Kidney (tissue), 14 donors: Measurements from ENCODE around the gene SCIN. TPM values are rescaled to one million over a fixed set of nuclear protein-coding genes. Genes with fewer than 3 reads are reported as not detected.

Experiments used
- DNase-seq, 5 donors: peaks; one replicate each; pipeline ENCODE4 v3.0.0-alpha.2; 2013 to 2020
- FAIRE-seq: peaks from 2 replicates; lab custom pipeline; 2012; peaks lifted over from hg19 to GRCh38; lab: Jason Lieb, UNC
- H3K27ac ChIP-seq, 2 donors: one replicate each; pipeline ENCODE4 v1.7.0; 2013; ENCODE audit warnings: low read depth in 2 of 2, low read length in 2 of 2, inconsistent platforms in 1 of 2
- H3K27me3 ChIP-seq: one replicate; pipeline ENCODE4 v1.7.1; 2013; ENCODE audit warnings: low read length, inconsistent platforms; ENCODE audit not compliant: control insufficient read depth, insufficient read depth
- H3K36me3 ChIP-seq, 3 donors: one replicate each; pipeline versions ENCODE4 v1.7.0 to v1.7.1; 2013; ENCODE audit warnings: low read length in 3 of 3, control low read depth in 1 of 3, inconsistent platforms in 1 of 3; ENCODE audit not compliant: insufficient read depth in 3 of 3, control insufficient read depth in 2 of 3
- H3K4me1 ChIP-seq, 3 donors: one replicate each; pipeline versions ENCODE4 v1.7.0 to v1.7.1; 2013; ENCODE audit warnings: low read length in 3 of 3, inconsistent platforms in 1 of 3, low read depth in 1 of 3; ENCODE audit not compliant: control insufficient read depth in 2 of 3, insufficient read depth in 2 of 3
- H3K4me3 ChIP-seq, 3 donors: one replicate each; pipeline versions ENCODE4 v1.7.0 to v1.8.1; 2013; ENCODE audit warnings: low read length in 3 of 3, control low read depth in 1 of 3, inconsistent platforms in 1 of 3
- H3K9ac ChIP-seq, 3 donors: one replicate each; pipeline versions ENCODE4 v1.7.0 to v1.7.1; 2013; ENCODE audit warnings: low read length in 3 of 3, control low read depth in 1 of 3, inconsistent platforms in 1 of 3
- H3K9me3 ChIP-seq, 3 donors: one replicate each; pipeline versions ENCODE4 v1.7.0 to v1.7.1; 2013; ENCODE audit warnings: low read length in 3 of 3, control low read depth in 1 of 3, inconsistent platforms in 1 of 3; ENCODE audit not compliant: control insufficient read depth in 2 of 3, insufficient read depth in 1 of 3
- CTCF ChIP-seq: IDR thresholded peaks from 3 replicates; pipeline ENCODE4 v1.5.1; 2012; ENCODE audit warnings: mild to moderate bottlenecking, moderate library complexity, borderline replicate concordance; ENCODE audit not compliant: insufficient read depth; ENCODE audit errors: extremely low read depth
- intact Hi-C: fragments of 100-400 bp; cut with DNase I; formaldehyde crosslinking; loops from one replicate; pipeline ENCODE4 v1.11.1; 2022
- polyA plus RNA-seq: library from polyadenylated mRNA; stranded (reverse); fragments of 350-450 nt; fragmentation: Illumina TruSeq; extraction: RNeasy Lipid Tissue Mini Kit (QIAGEN cat#74804); gene quantifications from one replicate; pipeline ENCODE4 v1.2.3, GENCODE V29; 2014; ENCODE audit warnings: low read depth, low replicate concordance; ENCODE audit not compliant: insufficient read depth
- total RNA-seq: library from RNA; stranded (reverse); fragmentation: NEBNext Ultra II Directional; extraction: Animal tissue kit (Norgen Biotek cat#: 25700); gene quantifications from one replicate; pipeline ENCODE4 v1.2.1, GENCODE V29; 2021
- donor health status: control.
- donor health status: control.
- donor health status: control.
- donor health status: control.
- donor health status: control.
- donor health status: DM: yes; HTN: yes; CAD: no.
- donor health status: Normal renal cell carcinoma (clear cell type).

SCIN gene
- total and polyA plus RNA-seq, 2 donors from 2014 or later: 62.8 to 141 TPM

- Histone ChIP-seq H3K27me3 (no peaks in the 10 kb centered on the region), H3K27ac (no peak overlapping the region), H3K9ac (no peak overlapping the region), H3K36me3 (no peaks in the 10 kb centered on the region), H3K4me3 (no peak overlapping the region), H3K4me1 (no peaks in the 10 kb centered on the region), H3K9me3 (no peaks in the 10 kb centered on the region)
- no peak for DNase-seq
- TF ChIP-seq CTCF: no peak
- intact Hi-C loops: loop anchor here (10.0 kb wide), 1 partner anchor 95 kb away; no protein-coding TSS in a partner anchor
- no peak for FAIRE-seq
Measured at GRCh38 chr7:12629816-12630512, 59.4 kb downstream of the SCIN start.

- no peaks in the 10 kb centered on the region for H3K27me3 ChIP-seq
- H3K27ac ChIP-seq: no peak overlapping the region
- peak in 3 of 5 donors; percentile 11 to 85 (median 58) for DNase-seq
- H3K9ac ChIP-seq: no peak overlapping the region
- H3K4me3 ChIP-seq: no peak overlapping the region
- no peaks in the 10 kb centered on the region for H3K36me3 ChIP-seq
- TF ChIP-seq CTCF: no peak
- intact Hi-C loops: no loop called here
- H3K9me3 ChIP-seq: no peaks in the 10 kb centered on the region
- FAIRE-seq: no peak
- no peaks in the 10 kb centered on the region for H3K4me1 ChIP-seq
Measured at GRCh38 chr7:12630513-12630819, 59.9 kb downstream of the SCIN start.

GRCh38 chr7:12633582-12633981 lies 63.1 kb downstream of the SCIN start:
- no peak overlapping the region for H3K4me3 ChIP-seq
- FAIRE-seq: no peak
- peaks cover 0 to 2% (median 0%) of the 10 kb centered on the region in 3 donors for H3K4me1 ChIP-seq
- peaks cover 0 to 7% (median 2%) of the 10 kb centered on the region in 3 donors for H3K36me3 ChIP-seq
- H3K9ac ChIP-seq: no peak overlapping the region
- H3K27me3 ChIP-seq: no peaks in the 10 kb centered on the region
- DNase-seq: no peak
- no peaks in the 10 kb centered on the region for H3K9me3 ChIP-seq
- TF ChIP-seq CTCF: no peak
- no peak overlapping the region for H3K27ac ChIP-seq
- intact Hi-C loops: no loop called here
